DND-41 (cell line): ENCODE data around the gene MAP4.

ENCODE experiments used
- ATAC-seq: fragments of 200-7000 bp; cut with Tn5 transposase; 3 replicates; pipeline ENCODE4 v1.9.1; 2021; ENCODE audit warnings: low read depth; ENCODE audit not compliant: insufficient read depth
- DNase-seq: peaks from one replicate; pipeline ENCODE4 v3.0.0-alpha.2; 2020
- H2AFZ ChIP-seq: 2 replicates; pipeline ENCODE4 v1.6.0; 2012; ENCODE audit warnings: low read depth, low read length
- H3K27ac ChIP-seq: 2 replicates; pipeline ENCODE4 v1.5.1; 2012; ENCODE audit warnings: low read length, inconsistent platforms
- H3K27me3 ChIP-seq: fragments of 200-600 bp; sonication (generic); 2 replicates; pipeline ENCODE4 v1.6.0; 2012; ENCODE audit warnings: low read length, mild to moderate bottlenecking, inconsistent platforms; ENCODE audit not compliant: insufficient read depth, poor library complexity
- H3K36me3 ChIP-seq: 2 replicates; pipeline ENCODE4 v1.5.1; 2012; ENCODE audit warnings: low read length, inconsistent platforms; ENCODE audit not compliant: insufficient read depth
- H3K4me1 ChIP-seq: 2 replicates; pipeline ENCODE4 v1.5.1; 2012; ENCODE audit warnings: mild to moderate bottlenecking, low read length; ENCODE audit not compliant: insufficient read depth
- H3K4me2 ChIP-seq: 2 replicates; pipeline ENCODE4 v1.6.0; 2012; ENCODE audit warnings: mild to moderate bottlenecking, moderate library complexity, low read length, inconsistent platforms; ENCODE audit not compliant: insufficient read depth
- H3K4me3 ChIP-seq, 2 experiments: fragments of 200-600 bp in 1 of 2; shearing (Covaris generic) in 1 of 2; 2 replicates each; pipeline ENCODE4 v1.5.1; 2012 to 2016; ENCODE audit warnings: inconsistent platforms in 2 of 2, low read length in 2 of 2, mild to moderate bottlenecking in 2 of 2, low read depth in 1 of 2, moderate library complexity in 1 of 2
- H3K79me2 ChIP-seq: 2 replicates; pipeline ENCODE4 v1.6.0; 2012; ENCODE audit warnings: low read length, inconsistent platforms; ENCODE audit not compliant: insufficient read depth
- H3K9ac ChIP-seq: 2 replicates; pipeline ENCODE4 v1.6.0; 2012; ENCODE audit warnings: low read depth, mild to moderate bottlenecking, inconsistent platforms, low read length, moderate library complexity
- H3K9me3 ChIP-seq: 2 replicates; pipeline ENCODE4 v1.5.1; 2012; ENCODE audit warnings: low read length, moderate library complexity, mild to moderate bottlenecking, inconsistent platforms; ENCODE audit not compliant: insufficient read depth, severe bottlenecking
- H4K20me1 ChIP-seq: 2 replicates; pipeline ENCODE4 v1.6.0; 2012; ENCODE audit warnings: low read length; ENCODE audit not compliant: insufficient read depth
- EZH2 ChIP-seq: IDR thresholded peaks from 3 replicates; pipeline ENCODE4 v1.6.1; 2012; ENCODE audit warnings: borderline replicate concordance, low read depth, mild to moderate bottlenecking, moderate library complexity, low read length, inconsistent platforms; ENCODE audit not compliant: severe bottlenecking
- TF ChIP-seq, protein P1 (sequence below): IDR thresholded peaks from 2 replicates; pipeline ENCODE4 v1.5.1; 2012; ENCODE audit warnings: borderline replicate concordance, low read length, moderate library complexity, mild to moderate bottlenecking; ENCODE audit not compliant: poor library complexity, severe bottlenecking; ENCODE audit errors: extremely low read depth

The MAP4 gene

GRCh38 chr3:47961815-47962606 lies 54.2 kb downstream of the MAP4 start:
- DNase-seq, result peak; percentile 18

DNA sequence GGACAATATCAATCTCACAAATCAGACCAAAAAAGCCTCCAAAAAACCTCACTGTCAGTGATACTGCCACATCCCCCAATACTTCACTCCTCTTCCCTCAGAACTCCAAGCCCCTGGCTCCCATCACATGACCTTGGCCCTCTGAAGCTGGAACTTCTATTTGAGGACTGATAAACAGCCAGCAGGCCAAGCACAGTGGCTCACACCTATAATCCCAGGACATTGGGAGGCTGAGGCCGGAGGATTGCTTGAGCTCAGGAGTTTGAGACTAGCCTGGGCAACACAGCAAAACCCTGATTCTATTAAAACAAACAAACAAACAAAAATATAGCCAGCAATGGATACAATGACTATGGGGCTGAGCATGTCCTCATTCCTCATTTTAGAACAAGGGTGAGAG lies 55.2 kb downstream of the MAP4 start:
- no peaks in the 10 kb centered on the region for H3K9me3 ChIP-seq
- no peak overlapping the region for H2AFZ ChIP-seq
- TF ChIP-seq, protein P1, sequence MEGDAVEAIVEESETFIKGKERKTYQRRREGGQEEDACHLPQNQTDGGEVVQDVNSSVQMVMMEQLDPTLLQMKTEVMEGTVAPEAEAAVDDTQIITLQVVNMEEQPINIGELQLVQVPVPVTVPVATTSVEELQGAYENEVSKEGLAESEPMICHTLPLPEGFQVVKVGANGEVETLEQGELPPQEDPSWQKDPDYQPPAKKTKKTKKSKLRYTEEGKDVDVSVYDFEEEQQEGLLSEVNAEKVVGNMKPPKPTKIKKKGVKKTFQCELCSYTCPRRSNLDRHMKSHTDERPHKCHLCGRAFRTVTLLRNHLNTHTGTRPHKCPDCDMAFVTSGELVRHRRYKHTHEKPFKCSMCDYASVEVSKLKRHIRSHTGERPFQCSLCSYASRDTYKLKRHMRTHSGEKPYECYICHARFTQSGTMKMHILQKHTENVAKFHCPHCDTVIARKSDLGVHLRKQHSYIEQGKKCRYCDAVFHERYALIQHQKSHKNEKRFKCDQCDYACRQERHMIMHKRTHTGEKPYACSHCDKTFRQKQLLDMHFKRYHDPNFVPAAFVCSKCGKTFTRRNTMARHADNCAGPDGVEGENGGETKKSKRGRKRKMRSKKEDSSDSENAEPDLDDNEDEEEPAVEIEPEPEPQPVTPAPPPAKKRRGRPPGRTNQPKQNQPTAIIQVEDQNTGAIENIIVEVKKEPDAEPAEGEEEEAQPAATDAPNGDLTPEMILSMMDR, result no peak
- no peak for TF ChIP-seq EZH2
- no peaks in the 10 kb centered on the region for H3K36me3 ChIP-seq
- H3K4me2 ChIP-seq, result no peak overlapping the region
- DNase-seq, result no peak
- no peaks in the 10 kb centered on the region for H4K20me1 ChIP-seq
- H3K27me3 ChIP-seq, result no peaks in the 10 kb centered on the region
- no peak for ATAC-seq
- H3K27ac ChIP-seq, result no peak overlapping the region
- H3K79me2 ChIP-seq, result no peaks in the 10 kb centered on the region; the same call in 1 of the 2 replicates
- H3K9ac ChIP-seq, result no peak overlapping the region
- H3K4me1 ChIP-seq, result peaks cover 8% of the 10 kb centered on the region; the same call in 1 of the 2 replicates
- H3K4me3 ChIP-seq, result no peak overlapping the region

More at GRCh38 chr3:47961815-47962606, 54.2 kb downstream of the MAP4 start:
- H3K9me3 ChIP-seq, result no peaks in the 10 kb centered on the region
- peaks cover 8% of the 10 kb centered on the region; the same call in 1 of the 2 replicates for H3K4me1 ChIP-seq
- H3K4me2 ChIP-seq, result no peak overlapping the region
- no peaks in the 10 kb centered on the region; the same call in 1 of the 2 replicates for H3K79me2 ChIP-seq
- H3K36me3 ChIP-seq, result no peaks in the 10 kb centered on the region
- no peaks in the 10 kb centered on the region for H3K27me3 ChIP-seq
- no peak overlapping the region for H2AFZ ChIP-seq
- H3K4me3 ChIP-seq, result no peak overlapping the region
- no peak overlapping the region for H3K9ac ChIP-seq
- peak; percentile 48 for ATAC-seq
- TF ChIP-seq EZH2, result no peak
- H3K27ac ChIP-seq, result no peak overlapping the region
- H4K20me1 ChIP-seq, result no peaks in the 10 kb centered on the region

GRCh38 chr3:47956521-47956920 lies 59.7 kb downstream of the MAP4 start:
- H4K20me1 ChIP-seq, result no peaks in the 10 kb centered on the region
- no peak for TF ChIP-seq EZH2
- TF ChIP-seq, protein P1, result no peak

DNA sequence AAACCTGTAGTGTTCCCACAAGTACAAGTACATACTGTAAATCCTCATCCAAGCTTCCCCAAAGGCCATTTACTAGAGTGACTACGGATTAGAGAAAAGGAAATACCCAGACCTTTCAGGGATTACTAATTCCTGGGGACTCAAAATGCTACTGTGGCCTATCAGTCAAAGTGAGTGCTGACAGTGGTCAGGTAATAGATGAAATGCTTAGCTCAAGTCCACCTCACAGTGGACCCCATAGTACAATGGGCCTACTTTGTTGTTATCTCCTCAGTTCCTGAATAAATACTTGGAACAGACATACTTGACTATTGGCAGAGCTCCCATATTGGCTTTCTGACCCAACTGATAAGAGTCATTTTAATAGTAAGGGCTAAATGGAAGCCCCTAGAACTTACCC lies 61.6 kb downstream of the MAP4 start:
- no peaks in the 10 kb centered on the region; the same call in 1 of the 2 replicates for H3K79me2 ChIP-seq
- H3K9me3 ChIP-seq, result no peaks in the 10 kb centered on the region
- no peak overlapping the region for H3K9ac ChIP-seq
- no peak overlapping the region for H3K4me2 ChIP-seq
- no peak overlapping the region for H2AFZ ChIP-seq
- no peak for TF ChIP-seq EZH2
- TF ChIP-seq, protein P1, result no peak
- DNase-seq (no peak), ATAC-seq (no peak)
- no peaks in the 10 kb centered on the region for H3K27me3 ChIP-seq
- no peaks in the 10 kb centered on the region for H3K36me3 ChIP-seq
- no peak overlapping the region for H3K4me3 ChIP-seq
- no peaks in the 10 kb centered on the region for H3K4me1 ChIP-seq
- H4K20me1 ChIP-seq, result no peaks in the 10 kb centered on the region
- no peak overlapping the region for H3K27ac ChIP-seq

More at GRCh38 chr3:47956521-47956920, 59.7 kb downstream of the MAP4 start:
- Histone ChIP-seq H3K9me3 (no peaks in the 10 kb centered on the region), H3K27ac (no peak overlapping the region), H3K9ac (no peak overlapping the region), H3K79me2 (no peaks in the 10 kb centered on the region; the same call in 1 of the 2 replicates), H3K4me1 (no peaks in the 10 kb centered on the region), H3K36me3 (no peaks in the 10 kb centered on the region), H2AFZ (no peak overlapping the region), H3K27me3 (no peaks in the 10 kb centered on the region), H3K4me2 (no peak overlapping the region), H3K4me3 (no peak overlapping the region)
- no peak for DNase-seq
- no peak for ATAC-seq
